Measurements from ENCODE around the gene SCGB1D2. TPM values are rescaled to one million over a fixed set of nuclear protein-coding genes. Genes with fewer than 3 reads are reported as not detected.
"Not testable (repeated sequence)": the region's sequence is repeated elsewhere in the genome, so short reads cannot be mapped to it uniquely, and the experiment has no call there.

Gene SCGB1D2
- total RNA-seq = not detected

- no peak for DNase-seq
These were observed at the start of gene SCGB1D2 for GRCh38 chr11:62242021-62242420. TSS of gene SCGB1D2 (plus strand) at chr11:62242239. CDS start at chr11:62242308, 69 bp downstream.

- DNase-seq = no peak
These were observed 48.1 kb upstream of the SCGB1D2 start for GRCh38 chr11:62193952-62194351.

- not testable (repeated sequence) for DNase-seq
These were observed 47.0 kb upstream of the SCGB1D2 start for GRCh38 chr11:62195010-62195409.

- no peak for DNase-seq
These were observed 46.1 kb upstream of the SCGB1D2 start for GRCh38 chr11:62195945-62196344.

GRCh38 chr11:62197400-62197799 lies 44.6 kb upstream of the SCGB1D2 start:
- not testable (repeated sequence) for DNase-seq

- no peak for DNase-seq
These were observed 40.7 kb upstream of the SCGB1D2 start for GRCh38 chr11:62201376-62201775.

- DNase-seq = no peak
These were observed 39.1 kb upstream of the SCGB1D2 start for GRCh38 chr11:62202910-62203309.

GRCh38 chr11:62204430-62204829 lies 37.6 kb upstream of the SCGB1D2 start:
- no peak for DNase-seq

- no peak for DNase-seq
These were observed 36.6 kb upstream of the SCGB1D2 start for GRCh38 chr11:62205441-62205840.

GRCh38 chr11:62206276-62207066 lies 35.6 kb upstream of the SCGB1D2 start:
- DNase-seq = not testable (repeated sequence)

- DNase-seq = no peak
These were observed 33.3 kb upstream of the SCGB1D2 start for GRCh38 chr11:62208785-62209144.

- no peak for DNase-seq
These were observed 24.8 kb upstream of the SCGB1D2 start for GRCh38 chr11:62217191-62217748.

- DNase-seq = no peak
These were observed 20.5 kb upstream of the SCGB1D2 start for GRCh38 chr11:62221498-62221897.

GRCh38 chr11:62223095-62223494 lies 18.9 kb upstream of the SCGB1D2 start:
- no peak for DNase-seq

- no peak for DNase-seq
These were observed 8.3 kb upstream of the SCGB1D2 start for GRCh38 chr11:62233730-62234129.

- no peak for DNase-seq
These were observed 5.9 kb upstream of the SCGB1D2 start for GRCh38 chr11:62236187-62236586.

GRCh38 chr11:62237499-62237898 lies 4.5 kb upstream of the SCGB1D2 start:
- DNase-seq = no peak

- no peak for DNase-seq
These were observed 3.9 kb upstream of the SCGB1D2 start for GRCh38 chr11:62238151-62238550.

- no peak for DNase-seq
These were observed 944 bp upstream of the SCGB1D2 start for GRCh38 chr11:62241095-62241494.

GRCh38 chr11:62245271-62245753 lies 3.3 kb downstream of the SCGB1D2 start:
- no peak for DNase-seq

GRCh38 chr11:62251698-62252097 lies 9.7 kb downstream of the SCGB1D2 start:
- no peak for DNase-seq

GRCh38 chr11:62253999-62254542 lies 12.0 kb downstream of the SCGB1D2 start:
- no peak for DNase-seq

GRCh38 chr11:62256281-62256680 lies 14.2 kb downstream of the SCGB1D2 start:
- no peak for DNase-seq
